ENCODE measurements around the gene IST1. TPM values are rescaled to one million over a fixed set of nuclear protein-coding genes. Genes with fewer than 3 reads are reported as not detected.
A peak's percentile ranks its signal among the peaks of the same experiment; 100 is the strongest.

IST1 gene
- total RNA-seq, 1 experiment from 2014 or later = 267 TPM

DNA sequence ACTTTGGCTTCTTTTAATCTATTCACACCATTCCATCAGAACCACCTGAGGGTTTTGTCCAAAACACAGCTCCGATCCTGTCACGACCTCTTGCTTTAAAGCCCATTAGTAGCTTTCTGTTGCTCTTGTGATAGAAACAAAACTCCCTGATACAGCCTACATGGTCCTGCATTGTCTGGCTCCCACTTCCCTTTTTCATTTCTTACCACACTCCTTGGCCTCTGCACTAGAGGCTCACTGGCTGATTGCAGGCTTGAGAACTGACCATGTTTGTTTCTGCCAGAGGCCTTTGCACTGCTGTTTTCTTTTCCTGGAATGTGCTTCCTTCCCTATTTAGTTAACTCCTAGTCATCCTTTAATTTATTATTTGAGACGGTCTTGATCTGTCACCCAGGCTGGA, 23.7 kb downstream of the IST1 start:
- no peak for DNase-seq
- peaks cover 51% of the 10 kb centered on the region for H3K36me3 ChIP-seq (replicated peaks; ENCODE audit: control insufficient read depth, insufficient read depth, low read length)

DNA sequence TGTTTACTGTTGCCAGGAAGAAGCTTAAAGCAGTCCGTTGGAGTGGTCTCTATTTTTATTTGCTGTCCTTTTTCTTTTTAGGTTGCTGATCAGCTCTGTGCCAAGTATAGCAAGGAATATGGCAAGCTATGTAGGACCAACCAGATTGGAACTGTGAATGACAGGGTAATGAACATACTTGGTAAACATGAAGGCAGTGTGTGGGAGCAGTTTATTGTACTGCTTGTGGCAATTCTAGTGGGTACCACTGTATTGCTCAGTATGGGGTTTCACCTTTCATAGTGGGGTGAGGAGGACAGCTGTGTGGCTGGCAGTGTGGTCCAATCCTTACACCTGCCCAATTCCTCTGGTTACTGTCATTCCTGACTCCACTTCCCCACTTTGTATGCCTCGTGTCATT, 25.3 kb downstream of the IST1 start:
- Histone ChIP-seq H3K36me3 (replicated peaks; ENCODE audit: control insufficient read depth, insufficient read depth, low read length) (peaks cover 56% of the 10 kb centered on the region), H3K27me3 (ENCODE audit: control insufficient read depth, insufficient read depth, low read length) (no peaks in the 10 kb centered on the region), H3K4me3 (ENCODE audit: insufficient read depth, low read depth, low read length) (no peak overlapping the region)
- DNase-seq = no peak

More for the DNA sequence above, 23.7 kb downstream of the IST1 start:
- Histone ChIP-seq H3K27me3 (ENCODE audit: control insufficient read depth, insufficient read depth, low read length) (no peaks in the 10 kb centered on the region), H3K4me3 (ENCODE audit: insufficient read depth, low read depth, low read length) (no peak overlapping the region)

DNA sequence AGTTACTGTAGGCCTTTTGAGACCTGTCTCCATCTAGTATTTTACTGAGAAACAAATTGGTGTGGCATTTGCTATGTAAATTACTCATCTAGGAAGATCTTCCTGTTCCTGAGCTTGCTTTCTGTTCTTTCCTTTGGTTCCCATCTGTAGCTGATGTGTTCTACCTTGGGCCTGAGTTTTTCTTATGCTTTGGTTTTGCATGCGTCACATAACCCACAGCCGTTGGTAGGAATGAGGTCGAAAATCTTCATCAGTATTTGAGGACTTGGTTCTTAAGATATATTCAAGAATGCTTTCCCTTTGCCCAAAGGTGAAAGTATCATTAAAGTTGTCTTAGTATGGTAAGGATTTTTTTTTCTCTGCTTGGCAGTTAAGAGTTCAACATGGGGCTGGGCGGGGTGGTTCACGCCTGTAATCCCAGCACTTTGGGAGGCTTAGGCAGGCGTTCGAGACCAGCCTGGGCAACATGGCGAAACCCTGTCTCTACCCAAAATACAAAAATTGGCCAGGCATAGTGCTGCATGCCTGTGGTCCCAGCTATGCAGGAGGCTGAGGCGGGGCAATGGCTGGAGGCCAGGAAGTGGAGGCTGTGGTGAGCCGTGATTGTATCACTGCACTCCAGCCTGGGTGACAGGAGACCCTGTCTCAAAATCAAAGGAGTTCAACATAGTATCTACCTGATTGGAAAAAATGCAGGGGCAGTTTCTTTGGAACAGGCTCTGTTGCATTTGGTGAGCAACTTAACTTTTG, 28.8 kb downstream of the IST1 start:
- H3K27me3 ChIP-seq (ENCODE audit: control insufficient read depth, insufficient read depth, low read length) = no peaks in the 10 kb centered on the region
- DNase-seq = no peak
- H3K36me3 ChIP-seq (replicated peaks; ENCODE audit: control insufficient read depth, insufficient read depth, low read length) = peaks cover 63% of the 10 kb centered on the region

DNA sequence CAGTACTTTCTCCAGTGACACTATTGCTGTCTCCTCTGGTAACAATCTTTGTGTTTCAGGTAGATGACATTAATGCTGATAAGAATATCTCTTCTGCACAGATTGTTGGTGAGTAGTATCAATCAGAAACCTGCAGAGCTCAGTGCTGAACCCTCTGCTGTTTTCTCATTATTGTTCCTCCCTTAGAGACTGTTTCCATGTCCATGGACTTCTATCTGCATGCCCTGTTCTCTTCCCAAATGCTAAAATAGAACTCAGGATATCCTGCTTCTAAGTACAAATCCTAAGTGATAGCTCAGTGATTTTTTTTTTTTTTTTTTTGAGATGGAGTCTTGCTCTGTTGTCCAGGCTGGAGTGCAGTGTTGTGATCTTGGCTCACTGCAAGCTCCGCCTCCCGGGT, 29.4 kb downstream of the IST1 start:
- no peaks in the 10 kb centered on the region for H3K27me3 ChIP-seq (ENCODE audit: control insufficient read depth, insufficient read depth, low read length)
- DNase-seq = no peak
- no peak overlapping the region for H3K4me3 ChIP-seq (ENCODE audit: insufficient read depth, low read depth, low read length)
- peaks cover 59% of the 10 kb centered on the region for H3K36me3 ChIP-seq (replicated peaks; ENCODE audit: control insufficient read depth, insufficient read depth, low read length)

More for the DNA sequence above, 28.8 kb downstream of the IST1 start:
- H3K4me3 ChIP-seq (ENCODE audit: insufficient read depth, low read depth, low read length) = no peak overlapping the region

DNA sequence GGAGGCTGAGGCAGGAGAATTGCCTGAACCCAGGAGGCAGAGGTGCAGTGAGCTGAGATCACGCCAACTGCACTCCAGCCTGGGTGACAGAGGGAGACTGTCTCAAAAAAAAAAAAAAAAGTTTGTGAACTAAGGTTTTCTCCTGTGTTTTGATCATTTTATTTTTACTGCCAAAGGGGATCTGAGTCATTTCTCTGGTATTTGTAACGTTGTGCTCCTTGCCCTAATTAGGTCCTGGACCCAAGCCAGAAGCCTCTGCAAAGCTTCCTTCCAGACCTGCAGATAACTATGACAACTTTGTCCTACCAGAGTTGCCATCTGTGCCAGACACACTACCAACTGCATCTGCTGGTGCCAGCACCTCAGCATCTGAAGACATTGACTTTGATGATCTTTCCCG, 32.1 kb downstream of the IST1 start:
- Histone ChIP-seq H3K4me3 (ENCODE audit: insufficient read depth, low read depth, low read length) (no peak overlapping the region), H3K27me3 (ENCODE audit: control insufficient read depth, insufficient read depth, low read length) (no peaks in the 10 kb centered on the region), H3K36me3 (replicated peaks; ENCODE audit: control insufficient read depth, insufficient read depth, low read length) (peaks cover 38% of the 10 kb centered on the region)
- DNase-seq = no peak

DNA sequence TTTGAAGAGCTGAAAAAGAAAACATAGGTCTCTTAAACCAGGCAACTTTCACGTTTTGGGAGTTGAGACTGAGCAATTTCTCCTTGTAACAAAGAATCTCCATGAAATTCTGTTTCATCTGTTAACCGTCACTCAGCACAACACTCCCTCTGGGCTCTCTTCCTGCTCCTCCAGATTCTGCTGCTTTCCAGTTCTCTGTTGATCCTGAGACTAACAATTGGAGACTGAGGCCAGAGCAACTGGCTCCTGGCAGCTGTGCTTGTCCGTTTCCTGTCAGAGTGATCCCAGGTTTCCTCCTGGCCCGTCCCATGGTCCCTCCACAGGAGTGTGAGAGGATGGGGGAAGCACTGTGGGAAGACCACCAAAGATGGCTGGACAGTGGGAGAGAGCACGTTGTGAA, 32.5 kb downstream of the IST1 start:
- H3K4me3 ChIP-seq (ENCODE audit: insufficient read depth, low read depth, low read length) = no peak overlapping the region
- no peak for DNase-seq
- H3K36me3 ChIP-seq (replicated peaks; ENCODE audit: control insufficient read depth, insufficient read depth, low read length) = peaks cover 34% of the 10 kb centered on the region
- no peaks in the 10 kb centered on the region for H3K27me3 ChIP-seq (ENCODE audit: control insufficient read depth, insufficient read depth, low read length)

DNA sequence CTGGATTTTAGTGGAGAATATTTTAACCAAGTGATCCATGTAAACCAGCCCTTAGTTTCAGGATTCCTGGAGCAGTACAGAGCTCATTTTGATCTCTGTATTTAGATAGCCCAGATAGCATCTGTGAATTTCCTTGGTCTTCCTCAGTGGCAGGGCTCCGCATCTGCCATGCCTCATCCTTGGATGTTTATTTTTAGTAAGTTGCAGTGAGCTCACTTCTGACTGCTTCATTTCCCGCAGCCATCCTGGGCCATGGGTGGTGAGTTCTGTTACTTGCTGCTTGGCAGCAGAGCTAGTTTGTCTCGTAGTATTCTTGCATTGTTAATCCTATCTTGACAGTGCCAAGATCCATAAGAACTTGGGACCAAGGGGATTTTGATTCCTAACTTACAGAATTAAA, 33.7 kb downstream of the IST1 start:
- Histone ChIP-seq H3K27me3 (ENCODE audit: control insufficient read depth, insufficient read depth, low read length) (no peaks in the 10 kb centered on the region), H3K4me3 (ENCODE audit: insufficient read depth, low read depth, low read length) (no peak overlapping the region), H3K36me3 (replicated peaks; ENCODE audit: control insufficient read depth, insufficient read depth, low read length) (peaks cover 24% of the 10 kb centered on the region)
- no peak for DNase-seq

DNA sequence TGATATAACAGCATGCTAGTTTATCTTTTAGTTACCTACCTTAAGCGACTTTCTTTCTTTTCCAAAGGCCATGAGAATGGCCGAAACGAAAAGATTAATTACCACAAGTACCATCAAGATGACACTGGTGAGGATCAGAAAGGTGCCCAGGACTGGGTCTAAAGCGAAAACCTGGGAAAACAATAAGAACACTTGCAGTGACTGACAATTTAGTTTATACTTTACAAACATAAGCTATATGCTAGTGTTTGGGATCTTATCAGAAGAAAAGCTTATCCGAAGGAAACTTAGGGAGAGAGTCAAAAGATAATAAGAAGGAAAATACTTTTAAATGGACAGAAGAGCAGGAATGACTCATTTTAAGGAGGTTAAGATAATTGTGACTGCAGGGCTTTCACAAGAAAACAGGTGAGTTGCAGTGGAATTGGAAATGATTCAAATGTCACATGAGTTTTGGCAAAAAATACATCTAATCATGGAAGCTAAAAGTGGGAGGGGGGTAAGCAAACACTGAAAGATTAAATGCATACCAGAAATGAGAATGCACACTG, 34.8 kb downstream of the IST1 start:
- no peak for DNase-seq
- H3K27me3 ChIP-seq (ENCODE audit: control insufficient read depth, insufficient read depth, low read length) = no peaks in the 10 kb centered on the region
- H3K4me3 ChIP-seq (ENCODE audit: insufficient read depth, low read depth, low read length) = no peak overlapping the region
- H3K36me3 ChIP-seq (replicated peaks; ENCODE audit: control insufficient read depth, insufficient read depth, low read length) = peaks cover 28% of the 10 kb centered on the region

DNA sequence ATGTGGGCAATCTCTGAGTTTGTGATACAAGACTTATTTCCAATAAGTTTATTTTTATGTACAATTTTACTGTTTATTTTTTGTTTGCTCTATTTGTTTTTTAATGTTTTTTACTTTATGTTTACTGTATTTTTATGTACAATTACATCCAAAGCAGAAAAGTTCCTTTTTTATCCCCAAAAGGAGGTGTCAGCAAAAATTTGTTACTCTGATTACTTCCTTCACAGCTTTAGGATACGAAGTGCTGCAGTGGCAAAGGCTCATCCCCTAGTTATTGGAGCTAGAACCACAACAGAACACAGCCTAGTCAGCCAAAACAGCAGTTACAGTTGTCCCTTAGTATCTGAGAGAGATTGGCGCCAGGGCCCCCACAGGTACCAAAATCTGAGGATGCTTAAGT, 35.7 kb downstream of the IST1 start:
- Histone ChIP-seq H3K36me3 (replicated peaks; ENCODE audit: control insufficient read depth, insufficient read depth, low read length) (peaks cover 26% of the 10 kb centered on the region), H3K27me3 (ENCODE audit: control insufficient read depth, insufficient read depth, low read length) (no peaks in the 10 kb centered on the region), H3K4me3 (ENCODE audit: insufficient read depth, low read depth, low read length) (no peak overlapping the region)
- no peak for DNase-seq

DNA sequence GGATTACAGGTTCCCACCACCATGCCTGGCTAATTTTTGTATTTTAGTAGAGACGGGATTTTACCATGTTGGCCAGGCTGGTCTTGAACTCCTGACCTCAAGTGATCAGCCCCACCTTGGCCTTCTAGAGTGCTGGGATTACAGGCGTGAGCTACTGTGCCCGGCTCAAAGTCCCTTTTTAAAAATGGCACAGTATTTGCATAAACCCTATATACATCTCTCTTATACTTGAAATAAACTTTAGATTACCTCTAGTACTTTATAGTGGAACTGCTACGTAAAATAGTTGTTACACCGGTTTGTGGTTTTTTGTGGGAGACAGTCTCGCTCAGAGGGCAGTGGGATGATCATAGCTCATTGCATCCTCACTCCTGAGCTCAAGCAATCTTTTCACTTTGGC, 36.3 kb downstream of the IST1 start:
- no peak for DNase-seq
- H3K27me3 ChIP-seq (ENCODE audit: control insufficient read depth, insufficient read depth, low read length) = no peaks in the 10 kb centered on the region
- H3K4me3 ChIP-seq (ENCODE audit: insufficient read depth, low read depth, low read length) = no peak overlapping the region
- peaks cover 25% of the 10 kb centered on the region for H3K36me3 ChIP-seq (replicated peaks; ENCODE audit: control insufficient read depth, insufficient read depth, low read length)

DNA sequence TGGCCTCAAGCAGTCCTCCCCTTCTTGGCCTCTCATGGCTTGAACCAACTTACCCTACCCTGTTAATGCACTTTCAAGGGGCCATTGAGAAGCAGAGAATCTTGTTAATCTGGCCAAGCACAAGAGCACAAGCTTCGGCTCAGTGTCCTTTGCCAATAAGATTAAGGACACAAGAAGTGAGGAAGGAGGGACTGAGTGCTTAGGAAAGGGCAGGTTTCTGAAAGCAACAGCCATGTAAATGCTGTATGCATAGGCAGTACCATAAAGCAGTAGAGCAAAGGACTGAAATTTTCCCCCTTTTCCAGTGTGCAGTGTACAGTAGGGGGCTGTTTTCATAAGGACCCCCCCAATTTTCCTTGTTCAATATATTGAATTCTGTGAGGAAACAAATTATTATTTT, 37.7 kb downstream of the IST1 start:
- Histone ChIP-seq H3K36me3 (replicated peaks; ENCODE audit: control insufficient read depth, insufficient read depth, low read length) (peaks cover 18% of the 10 kb centered on the region), H3K4me3 (ENCODE audit: insufficient read depth, low read depth, low read length) (no peak overlapping the region), H3K27me3 (ENCODE audit: control insufficient read depth, insufficient read depth, low read length) (no peaks in the 10 kb centered on the region)
- no peak for DNase-seq

DNA sequence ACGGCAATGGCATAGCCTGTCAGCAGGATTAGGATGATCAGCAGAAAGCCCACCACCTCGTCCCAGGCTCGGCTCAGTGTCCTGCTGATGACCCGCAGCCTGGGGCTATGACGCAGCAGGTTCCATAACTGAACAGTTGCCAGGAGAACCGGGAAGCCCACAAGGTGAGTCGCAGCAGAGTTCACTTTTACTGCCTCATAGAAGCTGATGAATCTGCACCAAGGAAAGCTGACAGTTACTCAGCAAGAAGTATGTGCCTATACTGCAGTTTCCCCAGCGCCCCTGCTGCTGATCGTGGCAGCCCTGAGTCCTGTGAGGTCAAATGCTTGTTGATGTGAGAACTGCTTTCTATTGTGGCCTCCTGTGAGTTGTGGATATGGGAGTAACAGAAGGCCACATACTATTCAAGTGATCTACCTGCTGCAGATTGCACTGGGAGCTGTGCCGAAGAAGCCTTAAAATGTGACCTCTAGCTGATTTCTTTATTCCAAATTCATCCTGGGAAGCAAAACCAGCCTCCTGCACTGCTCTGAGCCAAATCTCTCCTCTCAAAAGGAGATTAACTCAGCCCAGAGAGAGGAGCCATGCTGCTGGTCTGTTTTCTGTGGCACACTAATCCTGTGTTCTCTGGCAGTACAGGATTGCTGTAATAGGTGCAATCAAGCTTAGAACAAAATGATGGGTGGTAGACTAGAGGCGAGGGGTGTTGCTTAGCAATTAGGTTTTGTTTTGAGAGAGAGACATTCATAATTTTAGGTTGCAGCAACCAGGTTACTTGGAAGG, 38.8 kb downstream of the IST1 start:
- DNase-seq = no peak

DNA sequence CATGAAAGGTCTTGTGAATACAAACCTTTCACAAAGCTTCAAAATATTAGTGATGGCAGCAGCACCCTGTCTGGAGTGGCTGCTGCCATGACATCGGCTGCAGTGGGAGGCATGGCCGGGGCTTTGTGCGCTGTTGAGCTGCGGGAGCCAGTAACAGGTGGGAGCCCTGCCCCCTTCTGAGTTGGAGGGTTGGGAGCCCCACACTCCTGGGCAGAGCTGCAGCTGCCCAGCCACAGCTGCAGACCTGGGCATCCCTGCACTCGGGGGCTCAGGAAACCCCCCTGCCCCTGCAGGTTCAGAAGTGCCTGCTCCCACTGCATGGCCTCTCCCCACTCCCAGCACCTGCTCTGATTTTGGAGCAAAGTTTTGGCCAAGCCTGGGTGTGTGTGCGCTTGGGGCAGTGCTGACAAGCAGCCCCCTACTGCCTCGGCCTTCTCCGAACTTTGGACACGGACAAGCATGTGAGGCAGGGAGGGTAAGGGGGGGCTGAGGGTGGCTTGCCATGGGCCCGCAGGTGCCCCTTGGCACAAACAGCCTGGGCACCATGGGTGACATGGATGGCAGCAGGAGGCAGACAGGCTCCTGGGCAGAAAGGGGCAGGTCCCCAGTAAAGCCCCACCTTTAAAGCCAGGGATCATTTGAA, 42.7 kb downstream of the IST1 start:
- peak; percentile 32 for DNase-seq
- Histone ChIP-seq H3K4me3 (ENCODE audit: insufficient read depth, low read depth, low read length) (no peak overlapping the region), H3K36me3 (replicated peaks; ENCODE audit: control insufficient read depth, insufficient read depth, low read length) (peaks cover 9% of the 10 kb centered on the region), H3K27me3 (ENCODE audit: control insufficient read depth, insufficient read depth, low read length) (no peaks in the 10 kb centered on the region)

More for the DNA sequence above, 38.8 kb downstream of the IST1 start:
- Histone ChIP-seq H3K27me3 (ENCODE audit: control insufficient read depth, insufficient read depth, low read length) (no peaks in the 10 kb centered on the region), H3K36me3 (replicated peaks; ENCODE audit: control insufficient read depth, insufficient read depth, low read length) (peaks cover 9% of the 10 kb centered on the region), H3K4me3 (ENCODE audit: insufficient read depth, low read depth, low read length) (no peak overlapping the region)

DNA sequence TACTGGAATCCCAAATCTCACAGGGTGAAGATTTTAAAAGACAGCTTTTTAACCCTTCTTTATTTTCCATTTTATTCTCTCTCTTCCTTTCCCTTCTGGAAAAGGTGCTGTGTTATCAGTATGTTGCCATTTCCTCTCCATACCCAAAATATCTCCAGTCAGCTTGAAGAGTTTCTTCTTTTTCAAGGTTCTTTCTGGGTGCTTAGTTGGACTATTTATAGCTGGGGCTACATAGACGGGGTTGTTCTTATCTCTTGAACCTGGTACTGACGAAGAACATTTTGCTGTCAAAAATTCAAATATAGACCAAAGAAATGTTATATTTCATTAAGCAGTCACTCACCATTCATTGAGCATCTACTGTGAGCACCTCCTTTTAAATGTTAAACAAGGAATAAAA, 48.6 kb downstream of the IST1 start:
- Histone ChIP-seq H3K36me3 (replicated peaks; ENCODE audit: control insufficient read depth, insufficient read depth, low read length) (no peaks in the 10 kb centered on the region), H3K4me3 (ENCODE audit: insufficient read depth, low read depth, low read length) (no peak overlapping the region), H3K27me3 (ENCODE audit: control insufficient read depth, insufficient read depth, low read length) (no peaks in the 10 kb centered on the region)
- no peak for DNase-seq

DNA sequence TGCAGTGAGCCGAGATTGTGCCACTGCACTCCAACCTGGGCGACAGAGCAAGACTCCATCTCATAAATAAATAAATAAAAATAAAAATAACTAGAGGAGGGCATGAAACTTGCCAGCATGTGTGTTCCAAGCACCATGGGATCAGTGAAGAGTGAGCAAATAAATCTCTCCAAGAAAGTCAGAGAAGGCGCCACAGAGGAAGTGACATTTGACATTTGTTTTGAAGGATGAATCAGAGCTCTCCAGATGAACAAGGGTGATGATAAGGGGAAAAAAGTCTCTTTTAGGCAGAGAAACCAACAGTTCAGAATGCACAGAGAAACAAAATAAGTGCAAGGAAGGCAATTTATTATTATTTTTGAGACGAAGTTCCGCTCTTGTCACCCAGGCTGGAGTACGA, 50.3 kb downstream of the IST1 start:
- H3K36me3 ChIP-seq (replicated peaks; ENCODE audit: control insufficient read depth, insufficient read depth, low read length) = no peaks in the 10 kb centered on the region
- no peak for DNase-seq
- H3K27me3 ChIP-seq (ENCODE audit: control insufficient read depth, insufficient read depth, low read length) = no peaks in the 10 kb centered on the region
- no peak overlapping the region for H3K4me3 ChIP-seq (ENCODE audit: insufficient read depth, low read depth, low read length)
